Measurements from ENCODE around the gene SNAP25. TPM values are rescaled to one million over a fixed set of nuclear protein-coding genes. Genes with fewer than 3 reads are reported as not detected.

Gene SNAP25
- total and polyA plus RNA-seq, 10 donors = 0.04 to 0.80 (median 0.12) TPM; not detected in 6

DNA sequence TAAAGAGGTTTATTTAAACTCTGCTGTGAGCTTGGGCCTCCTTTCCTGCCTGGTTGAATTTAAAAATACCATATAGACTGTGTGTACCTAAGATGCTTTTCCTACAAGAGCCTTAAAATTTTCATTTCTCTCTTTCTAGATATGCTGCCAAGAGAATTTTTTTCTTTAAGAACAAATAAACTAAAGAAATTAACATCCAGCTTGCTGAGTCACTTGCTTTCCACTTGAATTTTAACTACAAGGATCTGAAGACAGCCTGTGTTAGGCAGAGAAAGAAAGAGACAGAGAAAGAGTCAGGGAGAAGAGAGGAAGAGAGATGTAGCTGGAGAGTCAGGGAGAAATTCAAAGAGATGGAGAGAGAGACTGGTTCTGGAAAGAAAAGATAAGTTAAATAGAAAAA lies 18.3 kb upstream of the SNAP25 start:
- intact Hi-C loops (cut with DNase I; ENCODE audit: low total_unique reads) = no loop called here
- Histone ChIP-seq H3K27ac (no peak overlapping the region), H3K36me3 (no peaks in the 10 kb centered on the region), H3K9me3 (no peaks in the 10 kb centered on the region), H3K27me3 (replicated peaks in 1 of 7) (no peaks in the 10 kb centered on the region), H3K4me3 (no peak overlapping the region), H3K4me1 (no peaks in the 10 kb centered on the region)
- no peak for DNase-seq
- TF ChIP-seq POLR2A (IDR thresholded peaks at IDR 0.05) (no peak), POLR2AphosphoS5 (IDR thresholded peaks at IDR 0.05) (no peak)
- TF ChIP-seq, protein P1, sequence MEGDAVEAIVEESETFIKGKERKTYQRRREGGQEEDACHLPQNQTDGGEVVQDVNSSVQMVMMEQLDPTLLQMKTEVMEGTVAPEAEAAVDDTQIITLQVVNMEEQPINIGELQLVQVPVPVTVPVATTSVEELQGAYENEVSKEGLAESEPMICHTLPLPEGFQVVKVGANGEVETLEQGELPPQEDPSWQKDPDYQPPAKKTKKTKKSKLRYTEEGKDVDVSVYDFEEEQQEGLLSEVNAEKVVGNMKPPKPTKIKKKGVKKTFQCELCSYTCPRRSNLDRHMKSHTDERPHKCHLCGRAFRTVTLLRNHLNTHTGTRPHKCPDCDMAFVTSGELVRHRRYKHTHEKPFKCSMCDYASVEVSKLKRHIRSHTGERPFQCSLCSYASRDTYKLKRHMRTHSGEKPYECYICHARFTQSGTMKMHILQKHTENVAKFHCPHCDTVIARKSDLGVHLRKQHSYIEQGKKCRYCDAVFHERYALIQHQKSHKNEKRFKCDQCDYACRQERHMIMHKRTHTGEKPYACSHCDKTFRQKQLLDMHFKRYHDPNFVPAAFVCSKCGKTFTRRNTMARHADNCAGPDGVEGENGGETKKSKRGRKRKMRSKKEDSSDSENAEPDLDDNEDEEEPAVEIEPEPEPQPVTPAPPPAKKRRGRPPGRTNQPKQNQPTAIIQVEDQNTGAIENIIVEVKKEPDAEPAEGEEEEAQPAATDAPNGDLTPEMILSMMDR (IDR thresholded peaks at IDR 0.05 in 8 of 11, conservative IDR thresholded peaks at IDR 0.05 in 3 of 11) = no peak

DNA sequence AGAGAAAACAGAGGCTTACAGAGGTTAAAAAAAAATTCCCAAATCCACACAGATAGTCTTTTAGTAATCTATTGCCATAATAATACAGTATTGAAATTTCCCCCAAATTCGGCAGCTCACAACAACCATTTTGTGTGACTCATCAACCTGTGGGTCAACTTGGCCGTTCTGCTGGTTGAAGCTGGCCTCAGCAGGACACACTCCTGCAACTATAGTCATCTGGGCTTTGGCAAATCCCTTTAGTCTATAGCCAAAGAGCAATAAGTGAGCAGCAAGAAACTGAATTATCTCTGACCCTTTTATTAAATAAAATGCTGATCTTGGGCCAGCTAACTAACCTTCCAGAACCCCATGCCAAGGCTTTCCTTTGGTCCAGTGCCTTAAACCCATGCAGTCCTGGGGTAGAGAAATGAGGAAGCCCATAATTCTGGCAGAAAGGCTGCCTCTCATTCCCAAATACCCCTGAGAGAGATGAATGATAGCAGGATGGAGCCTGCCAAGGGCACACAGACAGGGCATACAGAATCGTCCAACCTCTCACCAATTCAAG lies 17.2 kb upstream of the SNAP25 start:
- Histone ChIP-seq H3K4me1 (no peaks in the 10 kb centered on the region), H3K36me3 (no peaks in the 10 kb centered on the region), H3K27ac (no peak overlapping the region), H3K27me3 (replicated peaks in 1 of 7) (no peaks in the 10 kb centered on the region), H3K4me3 (no peak overlapping the region), H3K9me3 (no peaks in the 10 kb centered on the region)
- TF ChIP-seq POLR2A (IDR thresholded peaks at IDR 0.05) (no peak), POLR2AphosphoS5 (IDR thresholded peaks at IDR 0.05) (no peak)
- TF ChIP-seq, protein P1 (IDR thresholded peaks at IDR 0.05 in 8 of 11, conservative IDR thresholded peaks at IDR 0.05 in 3 of 11) = no peak
- intact Hi-C loops (cut with DNase I; ENCODE audit: low total_unique reads) = no loop called here
- DNase-seq = no peak
- 63 to 84% (median 75%) methylated on average over 3 of the region's 3 CpGs for WGBS, 5 donors

DNA sequence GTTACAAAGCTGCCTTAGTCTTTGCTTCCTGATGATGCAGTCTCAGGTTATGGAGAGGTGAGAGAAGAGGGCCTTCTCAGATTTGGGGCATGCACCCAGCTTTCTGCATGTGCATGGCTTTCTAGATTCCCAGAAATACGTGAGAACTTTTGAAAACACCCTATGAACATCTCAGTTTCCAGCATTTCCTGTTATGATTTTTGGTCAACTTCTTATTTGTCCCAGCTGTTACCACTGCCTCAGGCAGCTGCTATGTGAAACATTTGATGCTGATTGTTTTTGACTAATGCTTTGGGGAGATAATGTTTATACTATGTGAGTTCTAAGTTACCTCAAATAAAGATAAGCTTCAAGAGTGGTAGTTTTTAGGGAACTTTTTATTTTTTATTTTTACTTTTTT lies 9.5 kb upstream of the SNAP25 start:
- no peak for DNase-seq
- TF ChIP-seq, protein P1 (IDR thresholded peaks at IDR 0.05 in 8 of 11, conservative IDR thresholded peaks at IDR 0.05 in 3 of 11) = no peak
- no peak for TF ChIP-seq POLR2A (IDR thresholded peaks at IDR 0.05)
- no peak for TF ChIP-seq POLR2AphosphoS5 (IDR thresholded peaks at IDR 0.05)
- Histone ChIP-seq H3K36me3 (no peaks in the 10 kb centered on the region), H3K4me1 (no peaks in the 10 kb centered on the region), H3K27me3 (replicated peaks in 1 of 7) (peaks cover 0 to 9% (median 0%) of the 10 kb centered on the region in 7 donors), H3K4me3 (no peak overlapping the region), H3K27ac (no peak overlapping the region), H3K9me3 (no peaks in the 10 kb centered on the region)
- intact Hi-C loops (cut with DNase I; ENCODE audit: low total_unique reads) = no loop called here
- WGBS, 5 donors = 36 to 67% (median 61%) methylated on average over 1 of the region's 1 CpG

DNA sequence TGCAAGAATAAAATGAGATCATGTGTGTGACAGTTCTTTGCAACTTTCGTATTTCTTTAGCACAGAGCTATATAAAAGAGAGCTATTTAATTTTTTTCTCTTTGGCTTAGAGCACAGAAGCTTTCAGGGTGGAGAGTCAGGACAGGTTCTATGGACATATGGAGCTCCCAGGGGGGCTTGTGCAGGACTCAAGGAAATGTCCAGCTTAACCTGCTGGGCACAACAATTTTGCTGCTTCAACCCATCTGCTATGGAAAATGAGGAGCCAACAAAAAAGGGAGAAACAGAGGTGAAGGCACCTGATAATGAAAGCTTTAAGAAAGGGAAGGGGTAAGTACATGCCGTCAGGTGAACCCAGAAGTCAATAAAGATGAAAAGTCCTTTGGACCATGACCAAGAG lies 5.1 kb upstream of the SNAP25 start:
- peaks cover 4 to 51% (median 23%) of the 10 kb centered on the region in 7 donors for H3K27me3 ChIP-seq (replicated peaks in 1 of 7)
- TF ChIP-seq POLR2AphosphoS5 (IDR thresholded peaks at IDR 0.05) (no peak), POLR2A (IDR thresholded peaks at IDR 0.05) (no peak)
- TF ChIP-seq, protein P1 (IDR thresholded peaks at IDR 0.05 in 8 of 11, conservative IDR thresholded peaks at IDR 0.05 in 3 of 11) = no peak
- H3K4me3 ChIP-seq = no peak overlapping the region
- peaks cover 0 to 5% (median 0%) of the 10 kb centered on the region in 8 donors for H3K9me3 ChIP-seq
- no peak overlapping the region for H3K27ac ChIP-seq
- 61 to 83% (median 78%) methylated on average over 2 of the region's 2 CpGs for WGBS, 5 donors
- H3K36me3 ChIP-seq = no peaks in the 10 kb centered on the region
- intact Hi-C loops (cut with DNase I; ENCODE audit: low total_unique reads) = no loop called here
- peaks cover 0 to 13% (median 3%) of the 10 kb centered on the region in 6 donors for H3K4me1 ChIP-seq
- DNase-seq = no peak
